HG02973 (cell line): ENCODE data around the gene RTL10.

Experiments used
- ATAC-seq: cut with Tn5 transposase; IDR thresholded peaks from one replicate; pipeline ENCODE4 v1.9.1; 2021; ENCODE audit warnings: moderate library complexity; ENCODE audit not compliant: unreplicated experiment

Gene RTL10, protein sequence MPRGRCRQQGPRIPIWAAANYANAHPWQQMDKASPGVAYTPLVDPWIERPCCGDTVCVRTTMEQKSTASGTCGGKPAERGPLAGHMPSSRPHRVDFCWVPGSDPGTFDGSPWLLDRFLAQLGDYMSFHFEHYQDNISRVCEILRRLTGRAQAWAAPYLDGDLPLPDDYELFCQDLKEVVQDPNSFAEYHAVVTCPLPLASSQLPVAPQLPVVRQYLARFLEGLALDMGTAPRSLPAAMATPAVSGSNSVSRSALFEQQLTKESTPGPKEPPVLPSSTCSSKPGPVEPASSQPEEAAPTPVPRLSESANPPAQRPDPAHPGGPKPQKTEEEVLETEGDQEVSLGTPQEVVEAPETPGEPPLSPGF

DNA sequence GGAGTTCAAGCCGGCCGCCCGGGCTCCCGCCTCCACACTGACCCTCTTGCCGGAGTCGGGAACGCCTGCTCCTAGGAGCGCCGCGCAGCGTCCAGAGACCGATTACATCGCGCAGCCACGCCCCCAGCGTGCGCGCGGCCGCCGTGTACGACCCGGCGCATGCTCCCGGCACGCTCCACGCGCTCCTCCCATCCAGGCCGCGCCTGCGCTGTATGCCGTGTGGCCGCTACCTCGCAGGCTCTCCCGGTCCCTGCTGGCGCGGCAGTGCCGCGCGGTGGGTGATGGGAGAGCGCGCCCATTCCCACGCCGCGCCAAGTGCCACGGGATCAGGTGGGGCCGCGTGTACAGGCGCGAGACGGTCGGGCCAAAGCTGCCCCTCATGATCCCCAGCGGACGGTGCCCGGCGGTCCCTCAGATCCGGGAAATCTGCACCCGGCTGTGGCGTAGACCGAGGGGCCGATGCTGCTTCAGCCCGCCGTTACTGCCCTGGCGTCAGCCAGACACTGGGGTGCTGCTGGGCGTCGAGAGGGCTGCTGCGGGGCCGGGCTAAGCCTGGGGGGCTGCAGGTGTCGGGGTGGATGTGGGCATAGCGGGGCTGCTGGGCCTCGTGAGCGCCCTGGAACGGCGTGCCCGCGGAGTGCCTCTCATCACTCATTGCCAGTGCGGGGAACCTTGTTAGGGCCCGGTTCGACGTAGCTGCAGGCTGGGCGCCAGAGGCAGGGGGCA lies at the start of gene RTL10, which contains the start of gene GNB1L:
TSS of gene RTL10 (minus strand) at position 97 of the 726 bp plus-strand sequence. CDS start 2,613 bp downstream, outside the sequence.
TSS of gene GNB1L (minus strand) at position 97 of the 726 bp plus-strand sequence. CDS start 33,519 bp downstream, outside the sequence.
- ATAC-seq: peak; percentile 75

DNA sequence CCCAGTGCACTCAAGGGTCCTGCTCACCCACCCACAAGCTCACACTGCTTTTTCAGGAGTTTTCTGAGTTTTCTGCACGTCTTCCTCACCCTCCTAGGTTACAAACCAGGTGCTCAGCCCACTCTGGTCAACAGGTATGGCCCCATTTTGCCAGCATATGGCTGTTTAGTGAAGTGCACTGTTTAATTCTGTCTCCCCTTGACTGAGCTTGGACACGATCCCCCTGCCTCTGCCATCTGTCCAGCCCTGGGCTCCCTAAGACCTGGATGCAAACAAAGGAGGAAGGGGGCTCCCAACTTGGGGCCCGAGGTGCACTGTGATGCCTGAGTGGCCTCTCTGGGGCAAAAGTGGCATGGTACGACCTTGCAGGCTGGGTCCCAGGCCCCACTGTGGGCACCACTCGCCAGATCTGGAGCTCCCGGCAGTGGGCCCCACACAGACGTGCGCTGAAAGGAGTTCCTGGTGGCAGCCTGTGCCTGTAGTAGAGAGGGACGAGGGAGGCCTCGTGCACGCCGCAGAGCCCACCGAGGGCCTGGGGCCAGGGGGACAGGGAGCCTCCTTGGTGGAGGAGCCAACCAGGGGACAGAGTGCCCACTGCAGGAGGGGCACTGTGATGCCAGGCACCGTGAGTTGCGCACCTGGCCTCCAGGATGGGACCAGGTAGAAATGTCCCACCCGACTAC lies 49.6 kb upstream of the RTL10 start:
- ATAC-seq: no peak

DNA sequence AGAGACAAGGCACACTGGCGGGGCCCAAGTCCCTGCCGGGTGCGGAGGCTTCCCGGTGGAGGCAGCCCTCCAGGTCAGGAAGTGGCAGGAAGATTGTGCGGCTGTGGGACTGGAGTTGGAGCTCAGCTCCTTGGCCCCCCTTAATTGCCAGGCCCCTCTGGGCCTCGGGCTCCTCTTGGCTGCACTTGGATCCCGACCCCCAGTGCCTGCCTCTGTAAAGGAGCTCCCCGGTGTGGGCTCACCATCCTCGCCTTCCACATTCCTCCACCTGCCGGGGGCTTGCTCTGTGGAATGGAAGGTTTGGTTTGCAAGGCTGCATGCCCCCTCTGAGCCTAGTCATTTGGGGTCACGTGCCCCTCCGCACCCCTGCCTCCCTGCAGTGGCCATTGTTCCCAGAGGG lies 48.8 kb upstream of the RTL10 start:
- no peak for ATAC-seq

DNA sequence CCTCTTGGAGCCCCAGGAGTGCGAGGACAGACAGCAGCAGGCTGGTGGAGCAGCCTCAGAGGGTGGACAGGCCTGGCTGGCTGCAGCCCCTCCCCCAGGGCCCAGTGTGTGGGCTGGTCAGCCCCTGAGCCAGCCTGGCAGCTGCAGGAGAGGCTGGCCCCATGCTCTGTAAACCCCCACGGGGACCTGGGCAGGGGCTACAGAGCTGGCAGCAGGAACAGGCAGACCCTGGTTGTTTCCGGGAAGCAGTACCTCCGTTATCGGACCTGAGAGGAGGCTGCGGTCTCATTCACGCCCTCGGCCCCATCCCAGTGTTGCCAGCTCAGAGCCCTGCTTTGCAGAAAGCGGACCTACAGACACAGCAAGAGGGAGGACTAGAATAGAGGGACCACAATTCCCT lies 48.4 kb upstream of the RTL10 start:
- ATAC-seq: no peak

DNA sequence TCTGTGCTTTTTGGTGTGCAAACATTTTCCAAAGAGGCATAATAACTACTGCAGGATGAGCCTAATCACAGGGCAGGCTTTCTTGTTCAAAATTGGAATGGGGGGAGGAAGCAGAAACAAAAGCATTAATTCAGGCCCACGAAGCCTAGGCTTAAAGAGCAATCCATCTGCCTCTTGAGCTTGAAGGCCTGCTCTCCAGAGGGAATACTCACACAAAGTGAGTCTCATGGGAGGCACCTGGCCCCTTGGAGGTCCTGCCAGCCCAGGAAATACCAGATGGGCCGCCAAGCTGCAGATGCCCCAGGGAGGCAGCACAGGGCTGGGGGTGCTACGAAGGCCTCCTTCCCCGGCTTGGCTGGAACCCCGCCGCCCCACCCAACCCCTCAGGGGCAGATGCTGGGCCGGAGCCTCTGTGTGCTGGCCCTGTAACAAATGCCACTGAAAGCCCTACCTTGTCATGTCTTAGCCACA lies 47.6 kb upstream of the RTL10 start:
- ATAC-seq: no peak

DNA sequence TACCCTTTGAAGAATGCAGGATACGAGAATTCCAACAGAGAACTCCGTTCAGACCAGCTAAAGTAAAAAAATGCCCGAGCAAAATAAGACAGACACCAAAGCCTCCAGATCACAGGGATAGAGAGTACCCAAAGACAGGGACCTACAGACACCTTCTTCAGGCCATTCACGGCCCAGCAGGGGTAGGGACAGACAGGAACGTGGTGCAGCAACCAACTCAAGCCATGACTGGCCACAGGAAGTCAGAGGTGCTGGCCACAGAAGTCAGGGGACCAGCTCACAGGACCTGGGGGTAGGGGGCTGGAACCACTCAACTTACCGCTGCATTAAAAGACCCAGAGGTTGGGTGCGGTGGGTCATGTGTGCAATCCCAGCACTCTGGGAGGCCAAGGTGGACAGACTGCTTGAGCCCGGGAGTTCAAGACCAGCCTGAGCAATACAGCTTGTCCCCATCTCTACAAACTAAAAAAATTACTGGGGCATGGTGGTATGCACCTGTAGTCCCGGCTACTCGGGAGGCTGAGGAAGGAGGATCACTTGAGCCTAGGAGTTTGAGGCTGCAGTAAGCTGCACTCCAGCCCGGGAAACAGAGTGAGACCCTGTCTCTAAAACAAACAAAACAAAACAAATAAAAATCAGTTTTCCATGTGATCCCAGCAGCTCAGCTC lies 47.0 kb upstream of the RTL10 start:
- ATAC-seq: no peak

DNA sequence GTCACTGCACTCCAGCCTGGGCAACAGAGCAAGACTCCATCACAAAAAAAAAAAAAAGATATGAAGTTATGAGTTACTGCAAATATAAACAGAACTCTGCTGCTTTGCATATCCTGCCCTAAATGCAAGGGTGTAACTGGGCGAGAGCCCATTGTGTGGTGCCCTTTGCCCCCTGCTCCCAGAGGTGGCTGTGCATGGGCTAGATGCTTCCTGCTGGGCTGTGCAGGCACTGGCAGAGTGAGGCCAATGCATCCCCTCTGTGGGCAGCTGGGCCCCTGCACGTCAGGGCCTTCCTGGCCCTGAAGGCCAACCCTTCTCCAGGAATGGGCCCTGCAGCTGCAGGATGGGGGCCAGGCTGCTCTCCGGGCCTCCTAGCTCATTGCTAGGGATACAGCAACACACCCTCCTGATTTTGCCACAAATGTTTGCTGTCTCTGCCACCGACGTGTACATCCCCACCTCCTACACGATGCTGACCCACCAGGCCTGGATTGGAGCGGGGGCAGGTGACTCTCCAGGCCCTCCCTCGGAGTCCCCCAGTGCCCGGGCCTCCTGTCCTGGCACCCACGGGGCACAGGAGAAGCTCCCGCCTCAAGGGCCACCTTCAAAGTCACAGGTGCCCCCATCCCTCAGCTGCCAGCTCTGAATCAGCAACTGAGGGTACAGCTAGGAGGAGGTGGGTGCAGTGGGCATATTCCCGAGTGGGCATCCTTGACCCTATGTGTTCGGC lies 46.2 kb upstream of the RTL10 start:
- no peak for ATAC-seq

DNA sequence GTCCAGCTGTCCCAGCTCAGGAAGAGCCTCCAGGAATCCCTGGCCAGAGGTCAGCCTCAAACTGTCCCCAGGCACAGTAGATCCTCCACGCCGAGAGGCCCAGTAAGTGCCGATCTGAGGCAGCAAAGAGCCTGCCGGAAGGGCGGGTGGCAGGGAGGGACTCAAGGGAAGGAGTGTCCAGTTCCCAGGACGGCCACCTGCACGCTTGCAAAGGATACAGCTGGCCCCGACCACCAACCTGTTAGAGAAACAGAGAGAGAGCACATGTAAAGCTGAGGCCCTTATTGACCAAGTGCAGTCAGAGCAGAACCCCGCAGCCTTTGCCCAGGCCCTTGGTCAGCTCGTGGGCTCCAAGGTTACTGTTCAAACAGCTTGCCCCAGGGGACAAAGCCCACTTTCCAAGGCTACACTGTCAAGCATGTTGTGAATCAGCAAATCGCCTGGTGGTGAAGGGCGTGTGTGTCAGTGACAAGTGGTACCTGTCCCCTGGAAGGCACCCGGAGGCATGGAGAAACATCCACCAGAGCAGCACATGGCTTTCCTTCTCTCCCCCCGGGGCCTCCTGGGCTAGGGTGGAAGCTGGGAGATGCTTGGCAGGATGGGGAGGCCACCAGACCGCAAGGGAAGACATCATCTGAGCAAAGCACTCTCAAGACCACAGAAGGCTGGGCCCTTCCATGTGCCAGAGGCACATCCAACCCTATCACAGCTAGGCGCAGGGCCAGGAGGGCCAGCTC lies 44.3 kb upstream of the RTL10 start:
- ATAC-seq: no peak

DNA sequence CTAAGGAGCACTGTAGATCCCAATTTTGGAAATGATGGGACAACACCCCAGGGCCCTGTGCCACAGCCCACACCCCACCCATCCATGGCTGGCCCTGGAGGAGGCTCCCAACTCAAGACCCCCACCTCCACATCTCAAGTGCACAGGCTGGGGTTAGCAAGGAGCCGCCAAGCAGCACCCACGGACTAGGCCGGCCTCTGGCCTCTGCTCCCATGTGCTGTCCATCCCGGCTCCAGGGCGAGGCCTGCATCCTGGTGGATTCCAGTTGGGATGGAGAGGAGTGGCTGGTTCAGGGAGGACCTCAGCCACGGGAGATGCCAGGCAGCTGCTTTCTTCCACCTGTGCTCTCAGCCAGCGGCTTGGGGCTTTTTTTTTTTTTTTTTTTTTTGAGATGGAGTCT lies 43.5 kb upstream of the RTL10 start:
- ATAC-seq: no peak

DNA sequence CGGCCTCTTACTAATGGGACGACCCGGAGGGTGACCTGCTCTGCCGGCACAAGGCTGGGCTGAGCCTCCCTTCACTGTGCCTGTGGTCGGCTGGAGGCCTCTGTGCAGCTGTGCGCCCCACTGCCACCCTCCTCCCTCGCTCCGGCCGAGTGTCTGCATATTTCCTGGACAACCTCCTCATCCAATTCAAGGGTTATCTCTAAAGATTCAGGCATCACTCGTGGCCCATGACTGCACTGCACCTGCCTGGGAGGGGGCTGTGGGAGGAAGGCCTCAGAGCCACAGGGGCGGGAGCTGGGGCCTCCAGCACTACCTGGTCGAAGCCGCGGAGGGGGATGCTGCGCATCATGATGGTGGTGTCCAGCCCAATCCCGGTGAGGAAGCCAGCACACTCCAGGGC lies 43.1 kb upstream of the RTL10 start:
- ATAC-seq: no peak

DNA sequence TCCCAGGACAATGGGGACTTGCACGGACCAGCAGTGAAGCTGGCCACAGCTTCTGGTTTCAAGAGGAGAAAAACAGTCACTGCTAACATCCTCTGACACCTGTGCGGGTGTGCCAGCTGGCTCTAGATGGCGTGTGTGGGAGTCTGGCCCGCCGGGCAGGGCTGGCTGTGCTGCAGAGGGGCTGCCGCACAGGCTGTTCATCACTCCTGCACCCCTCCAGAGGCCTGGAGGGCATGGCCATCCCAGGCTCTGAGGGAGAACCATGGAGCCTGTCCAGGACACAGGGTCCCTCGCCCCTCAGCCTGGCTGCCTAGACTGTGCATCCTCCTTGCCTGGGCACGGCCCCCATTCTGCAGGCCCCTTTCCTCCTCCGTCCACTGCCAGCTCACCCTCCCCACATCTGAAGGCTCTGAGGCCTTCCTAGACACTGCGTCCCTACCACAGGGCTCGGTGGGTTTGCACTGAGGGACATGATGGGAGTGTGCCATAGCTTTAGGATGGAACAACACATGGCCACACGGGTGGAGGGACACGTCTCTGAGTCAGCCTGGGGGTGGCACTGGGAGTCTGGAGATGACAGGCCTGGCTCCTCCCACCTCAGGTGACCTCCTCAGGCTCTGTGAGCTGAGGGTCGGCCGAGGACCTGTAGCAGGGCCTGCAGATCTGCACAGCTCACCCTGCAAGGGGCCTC lies 42.1 kb upstream of the RTL10 start:
- no peak for ATAC-seq

DNA sequence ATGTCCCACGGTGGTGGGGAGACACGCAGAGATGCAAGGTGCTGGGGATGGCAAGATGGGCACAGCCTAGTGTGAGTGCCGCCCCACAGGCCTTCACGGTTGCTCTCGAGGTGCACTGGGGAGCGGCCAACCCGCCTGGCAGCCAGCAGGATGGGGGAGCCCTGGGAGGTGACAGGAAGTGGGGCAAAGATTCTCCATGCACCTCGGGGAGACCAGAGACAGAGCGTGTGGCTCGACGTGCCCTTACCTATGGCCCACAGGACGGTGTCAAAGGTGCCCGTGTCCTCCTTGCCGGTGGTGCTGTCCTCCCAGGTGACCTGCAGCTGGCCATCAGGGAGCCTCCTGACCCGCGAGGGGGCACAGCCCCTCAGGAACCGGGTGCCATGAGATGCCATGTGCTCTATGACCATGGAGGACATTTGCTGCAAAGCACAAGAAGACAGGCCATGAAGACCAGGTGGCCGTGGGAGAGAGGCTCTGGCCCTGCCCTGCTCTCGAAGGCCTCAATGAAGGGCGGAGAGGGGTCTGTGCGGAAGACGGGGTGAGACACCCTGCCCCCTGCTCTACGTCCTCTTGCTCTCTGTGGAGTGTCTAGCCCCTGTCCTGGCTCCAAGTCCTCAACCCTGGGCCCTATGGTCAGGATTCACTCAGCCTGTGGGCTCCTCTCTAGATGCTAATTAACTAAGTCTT lies 40.6 kb upstream of the RTL10 start:
- no peak for ATAC-seq

DNA sequence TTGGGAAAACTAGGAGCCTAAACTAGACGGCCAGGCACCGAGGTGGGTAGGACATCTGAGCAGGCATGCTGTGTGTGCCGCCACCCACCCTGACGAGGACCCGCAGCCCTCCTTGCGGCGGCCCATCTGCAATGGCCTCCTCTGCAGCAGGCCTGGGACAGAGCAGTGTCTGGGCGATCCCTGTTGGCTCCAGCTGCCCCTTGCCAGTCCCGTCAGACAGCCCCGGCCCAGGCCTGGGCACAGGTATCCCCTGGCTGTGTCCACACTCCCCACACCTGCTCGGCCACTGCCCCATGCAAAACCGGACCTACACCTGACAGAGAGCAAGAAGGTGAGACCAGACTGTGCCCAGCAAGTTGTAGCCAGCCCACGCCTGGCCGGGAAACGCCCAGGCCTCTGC lies 38.7 kb upstream of the RTL10 start:
- no peak for ATAC-seq

DNA sequence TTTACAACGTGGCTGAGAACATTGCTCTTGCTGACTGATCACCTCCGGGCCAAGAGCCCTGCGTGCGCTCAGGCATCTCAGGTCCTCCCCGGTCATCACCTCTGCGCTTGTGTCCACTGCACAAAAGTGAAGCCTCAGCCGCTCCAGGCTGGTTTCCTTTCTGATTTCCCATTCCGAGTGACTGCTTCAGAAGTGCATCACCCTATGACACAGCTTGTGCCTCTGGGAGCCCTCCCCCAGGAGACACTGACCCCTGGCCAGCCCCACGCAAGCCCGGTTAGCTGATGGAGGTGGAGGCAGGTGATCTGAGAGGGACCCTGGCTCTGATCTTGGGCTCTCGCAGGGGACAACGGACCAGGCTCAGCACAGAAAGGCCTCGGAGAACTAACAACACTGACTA lies 38.3 kb upstream of the RTL10 start:
- ATAC-seq: no peak

DNA sequence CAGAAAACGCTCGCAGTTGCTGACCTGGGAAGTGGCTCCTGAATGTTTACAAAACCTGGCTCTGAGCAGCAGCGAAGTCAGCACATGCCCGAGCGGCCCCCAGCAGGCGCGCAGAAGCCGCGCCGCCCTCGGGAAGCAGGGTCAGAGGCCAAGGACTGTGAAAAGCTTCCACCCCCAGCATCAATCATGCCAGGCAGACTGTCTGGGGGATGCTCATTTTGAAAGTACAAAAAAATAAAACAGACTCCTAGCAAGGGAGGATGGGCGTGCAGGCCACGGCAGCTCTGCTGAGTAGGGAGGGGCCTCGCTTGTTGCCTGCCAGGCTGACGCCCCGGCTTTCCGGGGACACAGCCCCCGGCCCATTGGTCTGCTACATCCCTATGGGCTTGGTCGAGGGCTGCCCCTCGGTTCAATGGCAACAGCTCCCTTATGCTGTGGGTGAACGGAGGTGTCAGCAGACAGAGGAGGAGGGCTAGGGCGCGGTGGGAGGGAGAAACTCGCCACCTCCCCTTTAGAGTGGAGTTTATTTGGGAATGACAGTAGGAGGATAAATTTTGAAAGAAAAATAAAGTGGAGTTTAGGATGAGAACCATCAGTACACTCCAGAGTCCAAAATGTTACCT lies 37.7 kb upstream of the RTL10 start:
- no peak for ATAC-seq

DNA sequence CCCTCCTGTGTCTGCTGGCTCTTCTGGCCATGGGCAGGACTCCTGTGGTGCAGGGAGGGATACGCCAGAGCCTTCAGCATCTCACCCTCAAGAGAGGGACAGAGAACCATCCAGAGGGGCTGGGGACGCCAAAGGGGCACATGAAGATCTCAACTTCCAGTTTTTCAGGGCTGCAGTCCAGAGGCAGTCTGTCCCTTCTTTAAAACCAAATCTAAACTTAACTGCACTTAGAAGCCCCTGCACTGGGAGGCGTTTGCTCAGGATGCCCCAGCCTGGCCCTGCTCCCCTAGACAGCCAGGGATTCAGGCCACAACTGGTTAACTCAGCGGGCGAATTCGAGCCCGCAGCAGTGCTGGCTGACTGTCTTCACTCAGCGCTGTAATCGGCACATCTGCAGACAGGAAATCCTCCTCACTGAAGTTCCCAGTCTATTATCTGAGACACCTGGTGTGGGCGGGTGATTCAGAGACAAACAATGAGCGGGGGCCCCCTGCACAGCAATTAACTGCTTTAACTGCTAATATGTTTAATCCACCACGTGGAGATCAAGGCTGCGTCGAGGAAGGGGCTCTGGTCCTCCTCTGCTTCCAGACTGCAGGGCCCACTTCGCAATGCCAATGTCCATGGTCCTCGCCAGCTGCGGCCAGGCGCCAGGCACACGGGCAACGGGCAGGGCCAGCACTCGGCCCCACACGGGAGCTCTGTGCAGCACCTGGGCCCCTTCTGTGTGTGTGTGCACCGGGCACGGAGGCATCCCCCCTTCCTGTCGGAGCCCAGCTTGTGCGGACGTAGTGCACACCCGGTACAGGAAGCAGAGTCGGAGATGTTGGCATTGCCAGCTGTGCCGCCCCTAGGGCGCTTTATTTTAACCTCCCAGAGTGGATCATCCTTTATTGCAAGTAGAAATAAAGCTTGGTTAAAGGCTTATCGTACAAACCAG lies 36.9 kb upstream of the RTL10 start:
- no peak for ATAC-seq
